SK-N-SH (cell line): ENCODE data around the gene DNASE2.

Experiments used
- CTCF ChIP-seq: fragments of 200-600 bp; sonication (generic); IDR thresholded peaks from 2 replicates; pipeline ENCODE4 v1.6.1; 2017; ENCODE audit warnings: antibody characterized with exemption, mild to moderate bottlenecking, moderate library complexity
- EP300 ChIP-seq, 2 experiments: IDR thresholded peaks; 2 replicates each; pipeline versions ENCODE4 v1.4.0 to v1.6.1; 2012; ENCODE audit warnings: borderline replicate concordance in 1 of 2, low read depth in 1 of 2, low read length in 1 of 2
- JUND ChIP-seq: IDR thresholded peaks from 2 replicates; pipeline ENCODE4 v1.4.0; 2012
- POLR2AphosphoS5 ChIP-seq: IDR thresholded peaks from 2 replicates; pipeline ENCODE4 v1.6.1; 2012; ENCODE audit warnings: low read depth, low read length
- REST ChIP-seq: IDR thresholded peaks from 2 replicates; pipeline ENCODE4 v1.6.1; 2012; ENCODE audit warnings: mild to moderate bottlenecking, low read depth, low read length, moderate library complexity
- TAF1 ChIP-seq: IDR thresholded peaks from 2 replicates; pipeline ENCODE4 v1.6.1; 2012; ENCODE audit warnings: low read depth, mild to moderate bottlenecking, low read length, moderate library complexity, borderline replicate concordance
- USF2 ChIP-seq: fragments of 150-350 bp; IDR thresholded peaks from 2 replicates; pipeline ENCODE4 v1.6.1; 2017; ENCODE audit warnings: antibody characterized with exemption, low read length, low read depth, borderline replicate concordance

- TF ChIP-seq JUND (no peak), USF2 (no peak), EP300 (IDR thresholded peaks at IDR 0.05; ENCODE audit: borderline replicate concordance in 1 of 2, low read depth in 1 of 2, low read length in 1 of 2) (no peak), CTCF (no peak), REST (0 out of 2 replicates have a peak, but pooled peaks have one; percentile 16), POLR2AphosphoS5 (peak; percentile 56), TAF1 (peak; percentile 52; the same call in 1 of the 2 replicates)
Observed at GRCh38 chr19:12890787-12891552, 9.7 kb upstream of the DNASE2 start, which contains the start of gene GCDH.
